HG02798 (cell line): ENCODE results near the gene DOCK10.
"Not testable (repeated sequence)": the region's sequence is repeated elsewhere in the genome, so short reads cannot be mapped to it uniquely, and the experiment has no call there.

Source experiments
- ATAC-seq: cut with Tn5 transposase; IDR thresholded peaks from one replicate; pipeline ENCODE4 v1.9.1; 2021; ENCODE audit warnings: mild to moderate bottlenecking; ENCODE audit not compliant: unreplicated experiment, poor library complexity

DOCK10 gene

GRCh38 chr2:224927011-224927410 lies 115.3 kb downstream of the DOCK10 start:
- no peak for ATAC-seq

- ATAC-seq: peak; percentile 36
Measured at GRCh38 chr2:224925810-224926100, 116.5 kb downstream of the DOCK10 start.

- peak; percentile 28 for ATAC-seq
Measured at GRCh38 chr2:224925061-224925809, 117.0 kb downstream of the DOCK10 start.

GRCh38 chr2:224924631-224925030 lies 117.6 kb downstream of the DOCK10 start:
- no peak for ATAC-seq

- peak; percentile 61 for ATAC-seq
Measured at GRCh38 chr2:224922142-224922727, 120.0 kb downstream of the DOCK10 start.

GRCh38 chr2:224919472-224920110 lies 122.7 kb downstream of the DOCK10 start:
- ATAC-seq: no peak

GRCh38 chr2:224918626-224919471 lies 123.4 kb downstream of the DOCK10 start:
- ATAC-seq: no peak

GRCh38 chr2:224917246-224917645 lies 125.0 kb downstream of the DOCK10 start:
- ATAC-seq: not testable (repeated sequence)

- no peak for ATAC-seq
Measured at GRCh38 chr2:224915136-224915535, 127.1 kb downstream of the DOCK10 start.

GRCh38 chr2:224910574-224910925 lies 131.7 kb downstream of the DOCK10 start:
- no peak for ATAC-seq

- ATAC-seq: peak; percentile 58
Measured at GRCh38 chr2:224909885-224910573, 132.2 kb downstream of the DOCK10 start.

GRCh38 chr2:224908818-224909217 lies 133.4 kb downstream of the DOCK10 start:
- no peak for ATAC-seq

- ATAC-seq: peak; percentile 40
Measured at GRCh38 chr2:224904381-224904780, 137.9 kb downstream of the DOCK10 start.

GRCh38 chr2:224903621-224904020 lies 138.6 kb downstream of the DOCK10 start:
- no peak for ATAC-seq

- no peak for ATAC-seq
Measured at GRCh38 chr2:224901121-224901676, 141.1 kb downstream of the DOCK10 start.

- ATAC-seq: no peak
Measured at GRCh38 chr2:224895377-224895776, 146.9 kb downstream of the DOCK10 start.

- peak; percentile 86 for ATAC-seq
Measured at GRCh38 chr2:224894356-224894755, 147.9 kb downstream of the DOCK10 start.

GRCh38 chr2:224893848-224894247 lies 148.4 kb downstream of the DOCK10 start:
- ATAC-seq: peak; percentile 45

GRCh38 chr2:224892574-224893204 lies 149.6 kb downstream of the DOCK10 start:
- no peak for ATAC-seq

GRCh38 chr2:224890372-224890771 lies 151.9 kb downstream of the DOCK10 start:
- no peak for ATAC-seq
